ENCODE data around the gene LYZL4.

GRCh38 chr3:42408156-42408555 is 2.3 kb downstream of the LYZL4 start:
- TF ChIP-seq EP300 (IDR thresholded peaks at IDR 0.05) (no peak), POLR2A (IDR thresholded peaks at IDR 0.05) (no peak)

Measured in tibial nerve (tissue), 3 donors.